ENCODE results near the gene TMX2. TPM values are rescaled to one million over a fixed set of nuclear protein-coding genes. Genes with fewer than 3 reads are reported as not detected.

The TMX2 gene
- total and polyA plus RNA-seq, 9 of the 15 experiments (the other 6 are each of a cell fraction or from before 2014, with no cell fraction given), result 176 to 433 (median 227) TPM

- TF ChIP-seq ZBTB49 (CRISPR knock-in tag; IDR thresholded peaks at IDR 0.05; ENCODE audit: borderline replicate concordance) (no peak), ZBTB5 (IDR thresholded peaks at IDR 0.05) (no peak), FOXM1 (IDR thresholded peaks at IDR 0.05; ENCODE audit: low read depth) (0 out of 2 replicates have a peak, but pooled peaks have one; percentile 9), FOXM1 (CRISPR knock-in tag; IDR thresholded peaks at IDR 0.05; ENCODE audit: low read depth) (no peak), ZNF232 (CRISPR knock-in tag; IDR thresholded peaks at IDR 0.05) (no peak), POLR2AphosphoS5 (IDR thresholded peaks at IDR 0.05; ENCODE audit: control insufficient read depth, insufficient read depth, low read depth, low read length) (peak; percentile 54), CLOCK (CRISPR knock-in tag; IDR thresholded peaks at IDR 0.05; ENCODE audit: borderline replicate concordance) (no peak), STAT6 (CRISPR knock-in tag; IDR thresholded peaks at IDR 0.05) (no peak), PML (IDR thresholded peaks at IDR 0.05; ENCODE audit: low read length) (peak; percentile 61; the same call in 1 of the 2 replicates), TCF7L2 (IDR thresholded peaks at IDR 0.05; ENCODE audit: low read depth, low read length) (peak; percentile 94), ZNF592 (IDR thresholded peaks at IDR 0.05) (no peak), HIVEP1 (CRISPR knock-in tag; IDR thresholded peaks at IDR 0.05) (no peak), ZNF507 (tag; conservative IDR thresholded peaks at IDR 0.05) (no peak)
Measured at GRCh38 chr11:57667117-57667735, 45.2 kb upstream of the TMX2 start (continued).
